DND-41 (cell line): ENCODE results near the gene TMEM181.

Source experiments
- EZH2 ChIP-seq: IDR thresholded peaks from 3 replicates; pipeline ENCODE4 v1.6.1; 2012; ENCODE audit warnings: borderline replicate concordance, low read depth, mild to moderate bottlenecking, moderate library complexity, low read length, inconsistent platforms; ENCODE audit not compliant: severe bottlenecking
- TF ChIP-seq, protein P1 (sequence below): IDR thresholded peaks from 2 replicates; pipeline ENCODE4 v1.5.1; 2012; ENCODE audit warnings: borderline replicate concordance, low read length, moderate library complexity, mild to moderate bottlenecking; ENCODE audit not compliant: poor library complexity, severe bottlenecking; ENCODE audit errors: extremely low read depth

DNA sequence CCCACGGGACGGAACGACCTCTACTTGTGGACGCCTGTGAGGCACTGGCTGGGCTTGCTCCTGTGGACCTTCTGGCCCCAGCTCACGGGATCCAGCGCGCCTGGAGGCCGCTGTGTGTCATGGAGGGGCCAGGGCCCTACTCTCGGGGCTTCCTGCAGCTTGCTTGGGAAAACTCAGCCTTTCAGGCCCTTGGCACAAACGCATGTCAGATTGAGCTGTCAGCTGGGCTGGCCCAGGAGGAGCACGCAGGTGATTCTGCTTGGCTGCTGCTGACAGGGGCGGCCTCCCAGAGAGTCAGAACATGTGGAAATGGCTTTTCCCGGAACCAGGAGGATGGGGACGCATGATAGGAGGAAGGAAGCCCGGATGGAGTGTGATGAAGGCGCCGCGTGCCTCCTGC is 39.7 kb downstream of the TMEM181 start:
- TF ChIP-seq, protein P1, sequence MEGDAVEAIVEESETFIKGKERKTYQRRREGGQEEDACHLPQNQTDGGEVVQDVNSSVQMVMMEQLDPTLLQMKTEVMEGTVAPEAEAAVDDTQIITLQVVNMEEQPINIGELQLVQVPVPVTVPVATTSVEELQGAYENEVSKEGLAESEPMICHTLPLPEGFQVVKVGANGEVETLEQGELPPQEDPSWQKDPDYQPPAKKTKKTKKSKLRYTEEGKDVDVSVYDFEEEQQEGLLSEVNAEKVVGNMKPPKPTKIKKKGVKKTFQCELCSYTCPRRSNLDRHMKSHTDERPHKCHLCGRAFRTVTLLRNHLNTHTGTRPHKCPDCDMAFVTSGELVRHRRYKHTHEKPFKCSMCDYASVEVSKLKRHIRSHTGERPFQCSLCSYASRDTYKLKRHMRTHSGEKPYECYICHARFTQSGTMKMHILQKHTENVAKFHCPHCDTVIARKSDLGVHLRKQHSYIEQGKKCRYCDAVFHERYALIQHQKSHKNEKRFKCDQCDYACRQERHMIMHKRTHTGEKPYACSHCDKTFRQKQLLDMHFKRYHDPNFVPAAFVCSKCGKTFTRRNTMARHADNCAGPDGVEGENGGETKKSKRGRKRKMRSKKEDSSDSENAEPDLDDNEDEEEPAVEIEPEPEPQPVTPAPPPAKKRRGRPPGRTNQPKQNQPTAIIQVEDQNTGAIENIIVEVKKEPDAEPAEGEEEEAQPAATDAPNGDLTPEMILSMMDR, result no peak
- TF ChIP-seq EZH2, result no peak
